GM18498 (cell line): ENCODE measurements around the gene FAH.

ENCODE experiments used
- ATAC-seq: cut with Tn5 transposase; IDR thresholded peaks from one replicate; pipeline ENCODE4 v1.9.1; 2021; ENCODE audit warnings: mild to moderate bottlenecking, moderate library complexity; ENCODE audit not compliant: unreplicated experiment

Gene FAH

DNA sequence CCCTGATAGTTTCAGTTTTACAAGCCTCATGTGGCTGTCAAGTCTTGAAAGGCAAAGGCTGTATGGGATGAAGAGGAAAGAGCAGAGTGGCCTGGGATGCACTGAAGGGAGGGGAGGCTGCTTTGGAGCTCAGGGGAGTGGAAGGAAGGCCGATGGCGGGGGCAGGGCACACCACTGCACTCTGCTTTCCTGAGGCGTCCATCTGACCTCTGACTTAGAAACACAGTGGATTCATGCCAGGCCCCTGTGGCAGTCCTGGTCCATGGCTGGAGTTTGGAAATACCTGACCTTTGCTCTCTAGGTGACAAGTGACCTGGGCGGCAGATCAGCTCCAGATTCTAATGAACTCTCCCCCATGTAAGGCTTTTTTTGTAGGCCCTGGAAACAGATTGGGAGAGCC, 19.0 kb downstream of the FAH start:
- no peak for ATAC-seq

DNA sequence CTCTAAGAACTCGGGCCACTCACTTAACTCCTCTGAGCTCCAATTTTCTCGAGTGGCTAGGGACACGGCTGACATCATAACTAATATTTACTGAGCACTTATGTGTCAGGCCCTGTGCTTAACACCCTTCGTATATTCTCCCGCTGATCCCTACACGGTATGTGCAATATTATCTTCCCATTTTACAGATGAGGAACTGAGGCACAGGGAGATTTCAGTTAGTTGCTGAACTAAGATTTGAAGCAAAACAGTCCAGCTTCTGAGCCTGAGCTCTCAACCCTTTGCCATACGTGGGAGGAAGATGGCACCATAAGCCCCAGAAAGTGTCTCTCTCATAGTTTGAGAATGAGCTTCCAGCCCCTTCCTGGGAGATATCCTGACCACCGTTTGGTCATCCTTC, 19.6 kb downstream of the FAH start:
- no peak for ATAC-seq

DNA sequence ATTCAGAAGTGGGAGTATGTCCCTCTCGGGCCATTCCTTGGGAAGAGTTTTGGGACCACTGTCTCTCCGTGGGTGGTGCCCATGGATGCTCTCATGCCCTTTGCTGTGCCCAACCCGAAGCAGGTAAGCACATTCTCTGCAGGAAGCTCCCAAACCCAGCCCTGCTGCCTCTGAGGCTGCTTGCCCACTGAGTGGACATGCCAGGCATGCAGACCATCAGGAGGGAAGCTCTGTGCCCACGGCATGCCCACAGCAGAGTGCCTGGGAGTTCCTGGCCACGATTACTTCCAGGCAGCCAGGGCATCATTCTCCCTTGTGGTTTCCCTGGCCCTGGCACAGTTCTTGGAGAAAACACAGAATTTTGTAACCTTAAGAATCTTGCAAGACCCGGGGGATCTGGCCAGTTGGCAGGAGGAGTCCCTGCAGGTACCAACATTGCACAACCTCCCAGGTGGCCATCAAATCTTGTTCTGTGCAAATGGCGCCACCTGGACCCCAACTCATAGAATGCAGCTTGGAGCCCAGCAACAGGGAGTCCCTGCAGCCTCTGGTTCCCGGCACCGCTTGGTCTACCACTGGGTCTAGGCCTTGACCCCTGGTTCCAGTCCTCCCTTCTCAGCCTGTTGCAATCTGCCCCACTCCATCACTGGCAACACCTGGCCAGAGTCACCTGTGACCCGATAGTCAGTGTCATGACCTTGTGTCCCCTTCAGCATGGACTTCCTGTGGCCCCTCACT, 20.4 kb downstream of the FAH start:
- peak; percentile 72 for ATAC-seq

DNA sequence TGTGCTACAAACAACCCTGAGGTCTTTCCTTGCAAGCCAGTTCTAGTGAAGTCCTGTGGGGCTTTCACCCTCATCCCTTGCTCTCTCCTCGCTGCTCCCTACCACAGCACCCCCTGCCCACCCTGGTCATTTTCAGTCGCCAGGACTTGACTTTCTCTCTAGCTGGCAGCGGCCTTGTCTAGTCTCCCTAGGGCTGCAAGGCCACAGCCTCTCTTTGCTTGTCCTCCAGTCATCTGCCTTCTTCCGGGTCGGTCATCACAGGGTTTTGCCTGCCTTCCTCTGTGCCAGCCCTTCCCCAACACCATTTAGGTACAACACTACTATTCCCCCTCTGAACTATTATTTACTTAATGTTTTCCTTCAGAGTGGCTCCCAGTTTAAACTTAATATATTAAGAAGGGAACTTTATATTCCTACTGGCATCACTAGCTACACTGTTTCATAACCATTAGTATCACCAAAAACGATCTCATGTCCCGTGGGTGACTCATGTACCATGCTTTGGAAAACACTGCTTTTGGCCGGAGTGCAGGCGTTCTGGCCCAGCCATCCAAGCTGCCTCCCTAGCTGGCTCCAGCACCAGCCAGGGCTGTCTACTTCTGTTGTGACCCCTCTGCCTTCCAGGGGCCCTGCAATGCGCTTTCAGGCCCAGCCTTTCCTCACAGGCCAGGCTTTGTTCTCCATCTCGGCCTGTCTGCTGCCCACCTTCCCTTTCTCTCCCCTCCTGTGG, 21.4 kb downstream of the FAH start:
- no peak for ATAC-seq

DNA sequence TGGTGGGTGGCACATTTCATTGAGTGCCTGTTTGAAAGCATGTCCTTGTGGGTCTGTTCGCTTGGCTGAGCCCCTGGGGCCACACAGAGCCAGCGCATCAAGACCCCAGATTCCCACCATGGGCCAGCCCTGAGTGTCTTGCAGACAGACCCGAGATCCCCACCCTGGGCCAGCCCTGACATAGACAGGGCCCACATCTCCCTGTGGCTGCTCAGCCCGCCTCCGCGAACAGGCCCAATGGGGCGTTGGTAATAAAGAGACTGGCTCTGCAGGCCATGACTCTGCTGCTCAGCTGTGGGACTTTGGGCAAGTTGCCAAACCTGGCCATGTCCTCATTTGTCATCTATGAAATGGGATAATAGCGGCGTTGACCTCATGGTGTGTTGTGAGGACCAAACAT, 22.6 kb downstream of the FAH start:
- no peak for ATAC-seq

DNA sequence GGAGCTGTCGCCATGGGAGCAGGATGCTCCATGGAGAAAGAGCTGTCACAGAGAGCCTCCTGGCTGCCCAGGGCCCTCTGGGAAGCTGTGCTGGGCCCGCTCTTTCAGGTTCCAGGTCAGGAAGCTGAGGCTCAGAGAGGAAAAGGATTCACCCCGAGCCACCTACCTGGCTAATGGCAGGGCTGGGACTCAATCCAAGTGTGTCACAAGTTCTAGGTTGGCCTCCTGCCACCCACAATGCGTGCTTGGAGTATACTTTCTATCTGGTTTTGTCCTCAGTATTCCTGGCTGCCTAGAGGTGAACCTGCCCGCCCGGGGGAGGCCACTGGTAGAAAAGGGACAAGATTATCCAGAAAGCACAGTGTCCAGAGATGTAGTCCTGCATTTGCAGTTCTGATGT, 23.6 kb downstream of the FAH start:
- no peak for ATAC-seq

DNA sequence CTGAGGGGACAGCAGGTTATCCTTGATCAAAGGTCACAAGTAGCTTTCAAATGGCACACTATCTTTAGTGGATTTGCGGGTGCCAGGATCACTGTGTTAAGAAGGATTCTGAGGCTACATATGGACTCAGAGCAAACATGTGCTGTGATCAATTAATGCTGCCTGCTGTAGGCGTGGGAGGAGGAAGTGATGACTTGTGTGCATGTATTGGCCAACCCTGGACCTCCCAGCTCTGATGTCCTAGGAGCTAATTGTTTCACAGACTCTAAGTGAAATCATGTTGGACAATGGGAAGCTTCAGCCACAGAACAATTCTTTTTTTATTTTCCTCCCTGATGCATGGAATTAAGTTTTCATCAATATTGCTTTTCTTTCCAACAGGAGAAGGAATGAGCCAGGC, 24.4 kb downstream of the FAH start:
- no peak for ATAC-seq

DNA sequence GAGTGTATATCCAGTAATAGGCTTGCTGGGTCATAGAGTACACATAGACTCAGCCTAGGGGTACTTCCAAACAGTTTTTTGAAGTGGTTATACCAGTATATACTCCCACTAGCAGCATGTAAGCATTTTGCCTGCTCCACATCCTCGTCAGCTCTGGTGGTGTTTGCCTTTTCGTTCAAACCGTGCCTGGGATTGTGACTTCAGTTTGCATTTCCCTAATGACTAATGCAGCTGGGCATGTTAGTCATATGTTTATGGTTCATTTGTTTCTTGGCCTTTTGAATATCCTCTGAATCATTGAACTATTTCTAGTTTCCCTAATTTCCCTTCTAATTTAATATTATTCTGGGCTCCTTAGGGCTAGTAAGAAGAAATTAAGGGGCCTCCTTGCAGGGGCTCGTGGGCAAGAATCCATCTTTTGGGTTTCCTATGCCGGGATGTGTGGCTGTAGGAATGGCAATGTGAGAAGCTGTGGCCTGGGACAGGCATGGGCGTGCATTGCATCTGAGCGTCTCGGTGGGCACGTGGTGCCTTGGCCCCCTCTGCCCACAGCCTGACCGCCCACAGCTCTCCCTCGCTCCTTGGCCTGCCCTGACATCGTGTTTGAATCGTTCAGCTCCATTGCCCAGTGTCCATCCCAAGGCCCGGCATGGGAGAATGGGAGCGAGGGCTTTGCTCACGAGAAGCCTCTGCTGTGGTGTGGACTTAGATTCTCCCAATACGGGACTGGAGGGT, 26.4 kb downstream of the FAH start:
- ATAC-seq, result no peak

DNA sequence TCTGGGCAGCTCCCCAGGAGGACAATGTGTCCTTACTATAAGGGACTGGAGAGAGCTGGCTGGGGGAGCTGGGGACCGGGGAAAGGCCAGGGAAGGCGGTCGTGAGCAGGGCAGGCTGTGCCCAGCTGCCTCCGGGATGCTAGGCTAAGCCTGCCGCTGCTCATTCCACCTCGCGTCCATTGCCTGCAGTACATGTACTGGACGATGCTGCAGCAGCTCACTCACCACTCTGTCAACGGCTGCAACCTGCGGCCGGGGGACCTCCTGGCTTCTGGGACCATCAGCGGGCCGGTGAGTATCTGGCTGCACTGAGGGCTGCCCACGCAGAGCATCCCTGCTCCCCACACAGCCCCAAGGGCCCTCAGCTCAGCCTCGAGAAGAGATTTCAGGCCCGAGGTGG, 27.1 kb downstream of the FAH start:
- no peak for ATAC-seq

DNA sequence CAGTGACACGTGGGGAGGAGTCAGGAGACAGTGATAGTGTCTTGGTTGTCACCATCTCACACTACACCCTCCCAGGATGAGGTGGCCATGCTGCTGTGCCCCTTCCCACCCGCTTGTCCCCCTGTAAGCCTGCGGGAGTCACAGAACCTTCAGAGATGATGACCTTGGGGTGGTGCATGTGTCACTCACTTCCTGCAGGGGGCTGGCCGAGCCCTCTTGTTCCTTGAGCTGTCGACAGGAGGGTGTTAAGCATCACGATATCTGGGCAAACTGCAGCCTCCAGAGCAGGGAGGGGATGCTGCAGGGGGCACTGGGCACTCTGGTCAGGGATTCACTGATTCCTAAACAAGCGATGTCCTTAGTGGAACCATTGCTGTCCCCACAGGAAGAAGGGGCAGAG, 27.7 kb downstream of the FAH start:
- no peak for ATAC-seq

DNA sequence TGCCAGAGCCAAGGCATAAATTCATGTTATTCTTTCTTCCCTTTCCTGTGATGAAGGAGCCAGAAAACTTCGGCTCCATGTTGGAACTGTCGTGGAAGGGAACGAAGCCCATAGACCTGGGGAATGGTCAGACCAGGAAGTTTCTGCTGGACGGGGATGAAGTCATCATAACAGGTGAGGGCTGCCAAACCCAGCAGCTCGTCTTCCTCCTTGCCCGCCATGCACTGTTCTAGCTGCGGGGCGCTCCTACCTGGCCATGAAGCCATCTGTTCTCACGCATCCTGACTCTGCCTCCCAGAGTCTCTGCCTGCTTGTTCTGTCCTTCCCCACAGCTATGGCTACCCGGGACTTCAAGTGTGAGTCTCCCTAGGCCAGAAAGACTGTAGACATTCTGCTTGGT, 28.2 kb downstream of the FAH start:
- ATAC-seq, result no peak

DNA sequence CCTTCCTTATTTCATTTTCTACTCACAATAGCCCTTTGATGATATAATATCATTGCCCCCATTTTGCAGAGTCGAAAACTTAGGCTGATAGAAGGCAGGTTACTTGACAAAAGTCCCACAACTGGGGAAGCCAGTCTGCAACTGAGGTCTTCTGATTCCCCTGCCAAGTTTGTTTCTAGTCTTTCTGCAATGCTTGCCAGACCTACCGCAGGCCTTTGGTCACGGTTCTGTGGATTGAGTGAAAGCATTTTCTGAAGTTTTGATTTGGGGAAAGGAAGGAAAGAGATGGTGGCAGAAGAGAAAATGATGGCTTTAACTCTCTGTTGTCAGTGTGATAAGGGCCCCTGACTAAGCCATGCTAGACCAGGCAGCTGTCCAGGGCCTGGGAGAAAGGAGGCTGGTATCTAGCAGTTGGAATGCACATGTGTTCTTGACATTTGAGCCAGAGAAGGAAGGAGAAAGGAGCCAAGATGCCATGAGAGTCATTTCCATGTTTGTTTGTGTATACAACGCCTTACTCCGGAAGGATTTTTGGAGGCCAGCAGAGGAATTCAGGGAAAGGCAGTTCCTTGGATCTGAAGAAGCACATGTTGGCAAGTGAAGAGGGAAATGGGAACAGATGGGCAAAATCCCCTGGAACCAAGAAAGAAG, 29.9 kb downstream of the FAH start:
- no peak for ATAC-seq

DNA sequence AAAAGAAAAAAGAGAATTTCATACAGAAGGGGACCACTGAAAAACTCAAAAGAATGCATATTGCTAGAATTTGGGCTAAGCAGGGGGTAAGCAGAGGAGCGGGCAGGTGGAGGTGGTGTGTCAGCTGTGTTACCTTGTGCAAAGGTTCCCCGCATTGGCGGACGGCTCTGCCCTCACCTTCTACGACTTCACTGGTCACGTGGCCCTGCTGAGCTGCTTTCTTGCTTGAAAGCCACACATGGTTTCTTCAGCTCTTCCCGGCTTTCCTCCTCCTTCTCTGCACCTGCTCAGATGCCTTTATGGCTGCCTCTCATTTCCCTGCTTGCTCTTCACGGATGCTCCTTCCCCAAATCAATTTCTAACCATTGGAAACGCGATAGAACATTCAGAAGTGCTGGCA, 30.5 kb downstream of the FAH start:
- ATAC-seq, result no peak

DNA sequence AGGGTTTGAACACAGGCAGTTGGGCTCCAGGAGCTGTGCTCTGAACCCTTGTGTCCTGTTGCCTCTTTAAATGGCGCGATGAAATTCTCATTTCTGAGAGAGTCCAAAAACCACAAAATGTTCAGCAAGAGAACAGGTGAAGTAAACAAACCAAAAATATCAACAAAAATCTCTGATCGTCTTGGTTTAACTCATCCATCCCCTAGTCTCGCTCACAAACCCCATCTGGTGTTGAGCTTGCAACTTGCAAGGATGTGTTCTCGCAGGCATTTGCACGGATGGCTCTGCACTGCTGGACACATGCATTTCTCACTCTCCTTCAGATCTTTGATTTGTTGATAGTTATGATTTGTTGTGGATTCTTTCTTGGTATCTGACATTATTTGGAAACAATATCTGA, 31.1 kb downstream of the FAH start:
- ATAC-seq, result no peak

DNA sequence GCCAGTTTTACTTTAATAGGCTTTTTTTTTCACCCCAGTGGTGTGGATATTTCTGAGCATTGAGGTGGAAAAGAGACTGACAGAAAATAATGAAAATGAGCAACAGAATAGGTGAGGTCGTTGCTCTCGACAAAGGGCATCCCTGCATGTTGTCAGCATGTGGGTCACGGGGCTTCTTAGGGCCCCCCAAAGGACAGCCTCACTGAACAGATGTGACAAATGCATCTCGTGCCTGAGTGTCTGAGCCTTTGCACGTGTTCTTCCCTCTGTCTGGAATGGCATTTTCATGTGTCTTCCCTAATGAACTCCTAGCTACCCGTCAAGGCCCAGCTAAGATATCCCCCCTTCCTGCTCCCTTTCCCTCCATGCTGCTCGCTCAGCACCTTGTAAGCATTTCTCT, 31.8 kb downstream of the FAH start:
- no peak for ATAC-seq

DNA sequence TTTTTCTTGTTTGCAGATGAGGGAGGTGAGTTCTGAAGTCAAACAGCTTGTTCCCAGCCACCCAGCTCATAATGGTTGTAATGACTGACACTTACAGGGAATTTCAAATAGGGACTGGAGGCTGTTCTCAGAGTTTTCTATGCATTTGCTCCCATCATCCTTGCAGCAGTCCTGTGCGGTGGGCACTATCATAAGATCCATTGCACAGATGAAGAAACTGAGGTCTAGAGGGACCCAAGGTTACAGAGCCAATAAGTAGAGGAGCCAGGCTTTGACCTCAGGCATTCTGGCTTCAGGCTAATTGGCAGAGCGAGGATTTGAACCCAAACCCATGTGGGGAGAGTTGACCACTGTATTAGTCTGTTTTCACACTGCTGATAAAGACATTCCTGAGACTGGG, 32.4 kb downstream of the FAH start:
- no peak for ATAC-seq

DNA sequence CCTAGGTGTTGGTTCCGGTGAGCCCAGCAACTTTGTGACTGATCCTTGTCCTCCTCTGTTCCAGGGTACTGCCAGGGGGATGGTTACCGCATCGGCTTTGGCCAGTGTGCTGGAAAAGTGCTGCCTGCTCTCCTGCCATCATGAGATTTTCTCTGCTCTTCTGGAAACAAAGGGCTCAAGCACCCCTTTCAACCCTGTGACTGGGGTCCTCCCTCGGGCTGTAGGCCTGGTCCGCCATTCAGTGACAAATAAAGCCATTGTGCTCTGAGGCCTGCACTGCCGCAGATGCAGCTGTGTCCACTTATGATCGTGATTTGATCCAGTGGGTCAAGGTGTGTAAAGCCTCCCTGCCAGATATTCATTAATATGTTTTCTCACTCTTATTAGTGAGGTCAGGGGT, 33.3 kb downstream of the FAH start:
- no peak for ATAC-seq

DNA sequence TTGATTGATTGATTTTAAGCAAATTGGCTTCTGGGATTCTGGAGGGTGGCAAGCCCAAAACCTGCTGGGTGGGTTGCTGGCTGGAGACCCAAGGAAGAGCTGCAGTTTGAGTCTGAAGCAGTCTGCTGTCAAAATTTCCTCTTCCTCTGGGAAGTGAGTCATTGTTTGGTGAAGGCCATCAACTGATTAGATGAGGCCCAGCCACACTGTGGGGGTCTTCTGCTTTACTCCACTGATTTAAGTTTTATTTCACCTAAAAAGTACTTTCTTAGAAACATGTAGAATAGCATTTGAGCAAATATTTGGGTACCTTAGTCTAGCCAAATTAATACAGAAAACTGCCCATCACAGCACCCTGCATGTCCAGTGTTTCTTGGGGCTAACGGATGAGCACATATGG, 33.8 kb downstream of the FAH start:
- no peak for ATAC-seq

DNA sequence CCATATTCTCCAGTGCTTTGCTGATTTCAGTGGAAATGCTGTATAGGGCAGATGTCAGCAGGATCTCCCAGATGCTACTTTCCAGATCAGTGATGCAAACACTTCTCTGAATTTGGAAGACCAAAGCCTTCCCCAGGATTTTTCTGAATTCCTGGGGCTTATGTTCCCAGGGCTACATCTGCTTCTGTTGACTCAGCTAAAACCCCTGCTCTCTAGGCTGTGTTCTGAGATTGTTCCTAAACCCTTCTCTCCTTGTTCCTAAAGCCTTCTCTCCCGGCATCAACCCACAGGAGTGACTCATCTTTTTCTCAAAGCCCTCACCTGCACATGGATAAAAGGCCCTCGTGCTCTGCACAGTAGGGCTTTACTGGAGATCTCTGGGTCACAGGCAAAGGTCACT, 35.5 kb downstream of the FAH start:
- ATAC-seq, result no peak

DNA sequence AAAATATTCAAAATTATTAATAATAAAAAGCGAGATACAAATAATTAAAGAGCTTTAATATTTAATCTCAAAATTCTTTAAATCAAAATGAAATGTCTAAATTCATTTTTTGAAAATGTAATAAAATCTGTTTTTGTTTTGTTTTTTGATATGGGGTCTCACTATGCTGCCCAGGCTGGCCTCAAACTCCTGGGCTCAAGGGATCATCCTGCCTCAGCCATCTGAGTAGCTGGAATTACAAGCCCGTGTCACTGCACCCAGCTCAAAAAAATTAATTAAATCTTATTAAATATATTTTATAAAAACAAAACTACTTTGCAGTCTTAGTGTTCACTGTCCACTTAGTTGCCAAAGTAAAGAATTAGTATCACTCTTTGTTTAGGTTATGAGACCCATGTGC, 38.4 kb downstream of the FAH start:
- ATAC-seq, result no peak

DNA sequence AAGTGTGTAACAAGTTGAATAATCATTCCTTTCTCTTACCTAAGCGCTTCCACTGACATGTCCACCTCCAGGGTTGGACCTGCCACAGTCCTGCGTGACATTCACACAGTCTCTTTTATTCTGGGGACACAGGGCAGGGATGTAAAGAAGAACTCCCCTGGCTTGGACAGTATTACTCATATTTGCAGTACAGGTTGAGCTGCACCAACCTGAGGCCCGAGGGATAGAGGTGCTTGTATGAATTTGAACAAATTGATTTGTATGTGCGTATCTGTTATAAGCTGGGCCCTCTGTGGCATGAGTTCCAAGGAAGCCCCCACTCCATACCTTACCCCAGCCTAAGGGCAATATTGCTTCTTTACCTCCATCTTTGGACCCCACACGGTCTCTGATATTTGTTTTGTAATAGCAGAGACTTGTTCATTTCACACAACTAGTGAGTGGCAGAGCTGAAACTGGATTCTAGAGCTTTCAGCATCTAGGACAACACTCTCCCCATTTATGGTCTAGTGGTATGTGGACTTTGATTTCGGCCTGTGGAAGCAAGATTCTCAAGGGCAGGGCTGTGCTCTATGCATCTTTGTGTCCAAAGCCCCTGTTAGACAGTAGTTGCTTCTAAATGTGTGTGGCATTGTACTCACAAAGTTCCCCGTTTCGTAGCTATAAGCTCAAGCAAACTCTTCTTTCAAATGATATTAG, 39.2 kb downstream of the FAH start:
- ATAC-seq, result no peak
